GM21723 (cell line): ENCODE results near the gene ZNF652.
"Not testable (repeated sequence)": the region's sequence is repeated elsewhere in the genome, so short reads cannot be mapped to it uniquely, and the experiment has no call there.

Experiments used
- ATAC-seq: cut with Tn5 transposase; IDR thresholded peaks from one replicate; pipeline ENCODE4 v1.9.1; 2021; ENCODE audit warnings: mild to moderate bottlenecking, moderate library complexity; ENCODE audit not compliant: unreplicated experiment

ZNF652 gene

GRCh38 chr17:49277638-49278037 is 84.4 kb downstream of the ZNF652 start:
- no peak for ATAC-seq

- not testable (repeated sequence) for ATAC-seq
Observed at GRCh38 chr17:49275981-49276380, 86.1 kb downstream of the ZNF652 start.

GRCh38 chr17:49269356-49269755 is 92.7 kb downstream of the ZNF652 start:
- ATAC-seq = no peak

GRCh38 chr17:49267912-49268311 is 94.1 kb downstream of the ZNF652 start:
- no peak for ATAC-seq

DNA sequence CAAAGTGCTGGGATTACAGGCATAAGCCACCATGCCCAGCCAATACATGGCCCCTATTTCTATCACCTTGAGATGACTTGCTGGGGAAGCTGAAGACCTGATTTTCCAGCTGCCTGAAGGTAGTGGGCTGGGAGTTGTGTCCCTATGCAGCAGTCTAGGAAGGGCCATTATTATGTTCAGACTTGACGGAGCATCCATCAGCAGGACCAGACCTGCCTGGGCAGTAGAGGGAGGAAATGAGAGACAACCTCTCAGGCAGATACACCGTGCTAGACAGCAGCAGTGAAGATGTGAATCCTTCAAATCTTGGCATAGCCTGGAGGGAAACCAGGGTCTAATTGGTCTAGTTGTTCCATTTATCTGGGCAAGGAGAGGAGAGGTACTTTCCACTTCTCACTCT is 95.8 kb downstream of the ZNF652 start:
- ATAC-seq = no peak

DNA sequence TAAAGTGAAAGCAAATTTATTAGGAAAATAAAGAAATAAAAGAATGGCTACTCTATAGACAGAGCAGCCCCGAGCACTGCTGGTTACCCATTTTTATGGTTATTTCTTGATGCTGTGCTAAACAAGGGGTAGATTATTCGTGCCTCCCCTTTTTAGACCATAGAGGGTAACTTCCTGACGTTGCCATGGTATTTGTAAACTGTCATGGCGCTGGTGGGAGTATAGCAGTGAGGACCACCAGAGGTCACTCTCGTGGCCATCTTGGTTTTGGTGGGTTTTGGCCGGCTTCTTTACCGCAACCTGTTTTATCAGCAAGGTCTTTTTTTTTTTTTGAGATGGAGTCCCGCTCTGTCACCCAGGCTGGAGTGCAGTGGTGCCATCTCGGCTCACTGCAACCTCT is 100.5 kb downstream of the ZNF652 start:
- ATAC-seq = not testable (repeated sequence)

DNA sequence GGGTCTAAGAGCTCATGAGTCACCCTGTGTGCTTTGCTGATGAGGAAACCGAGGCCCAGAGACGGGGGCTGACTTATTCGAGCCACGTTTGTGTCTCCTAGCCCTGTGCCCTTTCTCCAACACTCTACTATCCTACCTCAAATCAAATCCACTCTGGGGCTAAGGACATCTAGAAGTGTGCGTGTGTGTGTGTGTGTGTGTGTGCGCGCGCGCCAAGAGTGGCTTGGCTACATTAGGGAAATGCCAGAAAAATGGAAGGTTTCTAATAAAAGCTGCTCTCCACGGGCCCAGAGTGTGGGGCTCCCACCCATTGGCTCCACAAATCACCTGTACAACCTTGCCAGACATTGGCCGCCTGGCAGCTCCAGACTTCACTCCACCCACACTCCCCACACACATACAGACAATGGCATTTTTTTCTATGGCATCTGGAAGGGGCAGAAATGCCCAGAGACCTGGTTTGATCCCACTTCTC is 101.2 kb downstream of the ZNF652 start:
- no peak for ATAC-seq

DNA sequence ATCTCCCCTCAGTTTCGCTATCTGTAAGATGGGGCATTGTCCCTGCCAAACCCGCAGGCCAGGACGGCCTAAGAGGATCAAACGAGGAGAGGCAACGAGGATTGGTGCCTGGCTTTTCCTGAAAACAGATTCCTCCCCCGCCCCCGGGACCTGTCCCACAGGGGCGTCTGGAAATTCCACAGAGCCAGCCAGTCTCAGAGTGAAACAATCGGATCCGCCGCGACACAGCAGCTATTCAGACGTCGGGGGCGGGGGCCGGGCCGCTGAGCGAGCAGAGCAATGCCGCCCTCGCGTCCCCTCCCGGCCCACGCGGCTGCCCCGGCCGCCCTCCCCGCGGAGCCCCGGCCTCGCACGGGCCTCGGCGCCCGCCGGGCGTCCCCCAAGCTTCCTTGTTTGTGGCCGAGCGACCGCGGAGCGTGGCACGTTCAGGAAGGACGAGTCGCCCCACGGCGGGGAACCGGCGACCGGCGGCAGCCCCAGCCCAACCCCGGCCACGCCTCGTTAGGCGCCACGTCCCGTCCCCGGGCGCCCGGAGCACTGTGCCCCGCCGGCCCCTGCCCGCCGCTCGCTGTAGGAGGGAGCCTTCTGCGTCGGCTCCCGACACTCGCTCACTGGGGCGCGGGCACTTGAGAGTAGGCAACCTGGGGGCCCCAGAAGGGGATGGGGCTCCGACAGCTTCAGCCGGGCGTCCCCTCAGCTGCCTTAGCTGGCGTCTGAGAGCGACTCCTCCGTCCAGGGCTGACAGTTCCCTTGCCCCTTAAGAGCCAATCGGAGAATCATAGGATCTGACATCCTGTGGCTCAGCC is 101.8 kb downstream of the ZNF652 start:
- ATAC-seq = no peak

DNA sequence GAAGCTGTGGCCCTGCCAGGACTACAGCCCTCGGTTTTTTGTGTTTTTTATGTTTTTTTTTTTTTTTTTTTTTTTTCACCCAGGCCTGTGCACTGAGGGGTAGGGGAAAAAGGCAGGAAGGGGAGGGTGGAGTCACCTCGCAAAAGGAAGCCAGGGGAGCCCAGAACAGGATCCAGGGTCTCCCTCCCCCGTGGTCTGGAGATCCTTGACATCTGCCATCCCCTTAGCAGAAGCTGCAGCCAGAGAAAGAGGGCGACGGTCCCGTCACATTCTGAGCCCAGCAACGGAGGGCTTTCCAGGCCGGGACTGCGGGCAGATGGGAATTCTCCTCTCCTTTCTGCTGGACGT is 102.4 kb downstream of the ZNF652 start:
- no peak for ATAC-seq

DNA sequence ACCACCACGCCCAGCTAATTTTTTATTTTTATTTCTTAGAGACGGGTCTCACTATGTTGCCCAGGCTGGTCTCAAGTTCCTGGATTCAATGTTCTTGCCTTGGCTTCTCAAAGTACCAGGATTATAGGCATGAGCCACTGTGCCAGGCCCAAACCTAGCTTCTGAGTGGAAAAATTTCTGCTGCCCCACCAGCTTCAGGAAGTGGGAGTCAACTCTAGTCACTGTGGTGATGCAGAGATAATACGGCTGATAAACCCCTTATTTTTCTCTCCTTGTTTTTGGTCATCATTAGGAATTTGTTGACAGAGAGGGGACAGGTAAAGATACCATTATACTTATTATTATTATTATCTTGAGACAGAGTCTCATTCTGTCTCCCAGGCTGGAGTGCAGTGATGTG is 103.7 kb downstream of the ZNF652 start:
- ATAC-seq = no peak

DNA sequence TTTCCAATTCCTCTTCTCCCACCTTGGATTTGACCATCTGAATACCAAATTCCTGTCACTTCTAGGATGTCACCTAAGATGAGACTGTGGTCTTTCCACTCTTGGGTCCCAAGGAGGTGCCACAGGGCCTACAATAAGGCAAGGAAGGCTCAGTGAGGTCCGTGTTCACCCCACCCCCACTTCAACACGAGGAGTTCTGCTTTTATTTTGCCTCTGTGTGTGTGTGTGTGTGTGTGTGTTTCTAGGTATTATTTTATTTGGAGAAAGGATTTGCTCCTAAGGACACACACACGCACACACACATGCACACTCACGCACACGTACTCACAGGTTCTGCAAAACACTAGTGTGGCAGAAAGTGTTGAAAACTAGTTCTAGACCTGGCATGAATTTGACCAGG is 106.9 kb downstream of the ZNF652 start:
- no peak for ATAC-seq

DNA sequence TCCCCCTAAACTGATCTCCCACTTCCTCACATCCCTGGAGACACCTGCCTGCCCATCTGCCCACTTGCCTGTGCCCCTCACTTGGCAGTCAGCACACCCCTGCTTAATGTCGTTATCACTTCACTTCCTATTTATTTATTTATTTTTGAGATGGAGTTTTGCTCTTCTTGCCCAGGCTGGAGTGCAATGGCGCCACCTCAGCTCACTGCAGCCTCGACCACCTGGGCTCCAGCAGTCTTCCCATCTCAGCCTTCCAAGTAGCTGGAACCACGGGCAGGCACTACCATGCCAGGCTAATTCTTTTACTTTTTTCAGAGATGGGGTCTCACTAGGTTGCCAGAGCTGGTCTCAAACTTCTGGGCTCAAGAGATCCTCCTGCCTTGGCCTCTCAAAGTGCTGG is 108.0 kb downstream of the ZNF652 start:
- no peak for ATAC-seq

DNA sequence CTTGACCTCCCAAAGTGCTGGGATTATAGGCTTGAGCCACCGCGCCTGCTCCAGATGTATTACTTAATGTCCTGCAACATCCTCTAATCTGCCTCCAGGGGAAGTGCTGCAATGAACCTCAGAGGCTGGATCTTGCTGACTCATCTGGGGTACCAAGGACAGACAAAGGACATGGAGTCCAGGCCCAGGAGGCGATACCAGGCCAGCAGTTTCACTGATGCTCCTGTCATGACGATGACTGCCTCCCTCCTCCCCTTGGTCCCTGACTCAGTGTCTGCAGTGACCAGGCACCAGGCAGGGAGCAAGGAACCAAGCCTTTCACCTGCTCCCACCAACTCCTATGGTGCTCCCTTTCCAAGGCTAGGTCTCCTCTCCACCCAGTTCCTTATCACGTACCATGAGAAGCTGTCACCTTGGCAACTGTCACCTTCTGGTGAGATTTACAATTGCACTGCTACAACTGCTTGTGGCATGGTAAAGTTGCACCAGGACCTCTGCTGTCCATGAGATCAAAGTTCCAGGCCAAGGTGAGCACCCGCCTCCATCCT is 109.8 kb downstream of the ZNF652 start:
- no peak for ATAC-seq

DNA sequence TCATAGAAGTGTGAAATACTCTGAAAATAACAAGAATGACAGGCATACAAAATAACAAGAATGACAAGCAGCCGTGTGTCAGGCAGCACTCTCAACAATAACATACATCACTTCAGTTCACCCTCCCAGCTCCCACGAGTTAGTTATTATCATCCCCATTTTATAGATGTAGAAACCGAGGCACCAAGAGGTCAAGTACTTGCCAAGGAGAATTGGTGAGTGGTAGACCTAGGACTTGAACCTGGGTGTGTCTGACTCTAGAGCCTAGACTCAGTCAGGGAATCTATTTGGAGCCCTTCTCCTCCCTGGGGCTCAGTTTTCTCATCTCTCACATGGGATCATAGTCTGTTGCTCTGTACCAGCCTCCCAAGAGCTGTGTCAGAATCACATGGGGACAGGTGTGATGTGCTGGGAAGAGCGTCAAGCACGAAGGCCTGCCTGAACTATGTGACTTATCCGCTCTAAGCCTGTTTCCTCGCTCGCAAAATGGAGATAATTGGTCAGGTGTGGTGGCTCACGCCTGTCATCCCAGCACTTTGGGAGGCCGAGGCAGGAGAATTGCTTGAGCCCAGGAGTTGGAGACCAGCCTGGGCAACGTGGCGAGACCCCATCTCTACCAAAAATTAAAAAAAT is 112.0 kb downstream of the ZNF652 start:
- ATAC-seq = no peak

GRCh38 chr17:49249292-49249794 is 112.7 kb downstream of the ZNF652 start:
- no peak for ATAC-seq

GRCh38 chr17:49247944-49248343 is 114.1 kb downstream of the ZNF652 start:
- ATAC-seq = no peak

DNA sequence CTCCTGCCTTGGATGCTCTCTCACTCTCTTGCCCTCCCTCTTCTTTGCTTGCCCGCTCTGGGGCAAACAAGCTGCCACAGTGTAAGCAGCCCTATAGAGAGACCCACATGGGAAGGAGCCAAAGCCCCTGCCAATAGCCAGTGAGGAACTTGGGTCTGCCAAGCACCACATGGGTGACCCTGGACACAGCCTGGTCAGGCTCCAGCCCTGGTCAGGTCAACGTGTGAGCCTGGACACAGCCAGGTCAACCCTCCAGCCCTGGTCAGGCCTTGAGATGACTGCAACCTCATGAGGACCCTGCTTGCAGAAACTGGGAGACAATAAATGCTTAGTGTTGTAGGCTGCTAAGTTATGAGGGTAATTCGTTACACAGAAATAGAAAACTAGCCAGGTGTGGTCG is 117.2 kb downstream of the ZNF652 start:
- ATAC-seq = no peak
